HG03520 (cell line): ENCODE results near the gene METTL24.
"Not testable (repeated sequence)": the region's sequence is repeated elsewhere in the genome, so short reads cannot be mapped to it uniquely, and the experiment has no call there.

Experiments
- ATAC-seq: cut with Tn5 transposase; IDR thresholded peaks from one replicate; pipeline ENCODE4 v1.9.1; 2021; ENCODE audit warnings: mild to moderate bottlenecking, moderate library complexity; ENCODE audit not compliant: unreplicated experiment

Gene METTL24

GRCh38 chr6:110270165-110270564 lies 88.0 kb downstream of the METTL24 start:
- no peak for ATAC-seq

- ATAC-seq = no peak
Observed at GRCh38 chr6:110269623-110270022, 88.5 kb downstream of the METTL24 start.

GRCh38 chr6:110266996-110267395 lies 91.2 kb downstream of the METTL24 start:
- no peak for ATAC-seq

GRCh38 chr6:110265273-110265672 lies 92.9 kb downstream of the METTL24 start:
- peak; percentile 55 for ATAC-seq

GRCh38 chr6:110256366-110256765 lies 101.8 kb downstream of the METTL24 start:
- no peak for ATAC-seq

GRCh38 chr6:110255211-110255750 lies 102.9 kb downstream of the METTL24 start:
- ATAC-seq = no peak

- no peak for ATAC-seq
Observed at GRCh38 chr6:110250838-110251237, 107.3 kb downstream of the METTL24 start.

GRCh38 chr6:110250058-110250457 lies 108.1 kb downstream of the METTL24 start:
- no peak for ATAC-seq

GRCh38 chr6:110246900-110247546 lies 111.1 kb downstream of the METTL24 start:
- ATAC-seq = no peak

GRCh38 chr6:110246378-110246777 lies 111.8 kb downstream of the METTL24 start:
- no peak for ATAC-seq

- not testable (repeated sequence) for ATAC-seq
Observed at GRCh38 chr6:110244621-110245020, 113.5 kb downstream of the METTL24 start.

GRCh38 chr6:110239526-110240274 lies 118.4 kb downstream of the METTL24 start:
- no peak for ATAC-seq

- ATAC-seq = not testable (repeated sequence)
Observed at GRCh38 chr6:110236007-110236406, 122.1 kb downstream of the METTL24 start.

GRCh38 chr6:110233770-110234374 lies 124.3 kb downstream of the METTL24 start:
- ATAC-seq = peak; percentile 93

GRCh38 chr6:110232450-110232849 lies 125.7 kb downstream of the METTL24 start:
- no peak for ATAC-seq

- ATAC-seq = no peak
Observed at GRCh38 chr6:110226261-110226660, 131.9 kb downstream of the METTL24 start.

- ATAC-seq = no peak
Observed at GRCh38 chr6:110221738-110222137, 136.4 kb downstream of the METTL24 start.

GRCh38 chr6:110217266-110217665 lies 140.9 kb downstream of the METTL24 start:
- ATAC-seq = no peak

- no peak for ATAC-seq
Observed at GRCh38 chr6:110216140-110216539, 142.0 kb downstream of the METTL24 start.

GRCh38 chr6:110214338-110214737 lies 143.8 kb downstream of the METTL24 start:
- ATAC-seq = no peak

GRCh38 chr6:110211753-110212152 lies 146.4 kb downstream of the METTL24 start:
- no peak for ATAC-seq

- ATAC-seq = no peak
Observed at GRCh38 chr6:110207652-110208051, 150.5 kb downstream of the METTL24 start.
